Lower leg skin (tissue), 3 donors: ENCODE data around the gene HOXA13.

Experiments used
- POLR2A ChIP-seq, 2 donors: fragments of 450-650 bp; IDR thresholded peaks; one replicate each; pipeline ENCODE4 v1.6.1; 2016 to 2017; ENCODE audit warnings: antibody characterized with exemption in 2 of 2, mild to moderate bottlenecking in 1 of 2, moderate library complexity in 1 of 2
- TF ChIP-seq, protein P1 (sequence below), 3 donors: fragments of 450-650 bp; IDR thresholded peaks; one replicate each; pipeline ENCODE4 v1.5.1; 2016; ENCODE audit warnings: antibody characterized with exemption in 3 of 3, mild to moderate bottlenecking in 3 of 3, moderate library complexity in 2 of 3

GRCh38 chr7:27198871-27199801 is 755 bp downstream of the HOXA13 start:
- TF ChIP-seq, protein P1, sequence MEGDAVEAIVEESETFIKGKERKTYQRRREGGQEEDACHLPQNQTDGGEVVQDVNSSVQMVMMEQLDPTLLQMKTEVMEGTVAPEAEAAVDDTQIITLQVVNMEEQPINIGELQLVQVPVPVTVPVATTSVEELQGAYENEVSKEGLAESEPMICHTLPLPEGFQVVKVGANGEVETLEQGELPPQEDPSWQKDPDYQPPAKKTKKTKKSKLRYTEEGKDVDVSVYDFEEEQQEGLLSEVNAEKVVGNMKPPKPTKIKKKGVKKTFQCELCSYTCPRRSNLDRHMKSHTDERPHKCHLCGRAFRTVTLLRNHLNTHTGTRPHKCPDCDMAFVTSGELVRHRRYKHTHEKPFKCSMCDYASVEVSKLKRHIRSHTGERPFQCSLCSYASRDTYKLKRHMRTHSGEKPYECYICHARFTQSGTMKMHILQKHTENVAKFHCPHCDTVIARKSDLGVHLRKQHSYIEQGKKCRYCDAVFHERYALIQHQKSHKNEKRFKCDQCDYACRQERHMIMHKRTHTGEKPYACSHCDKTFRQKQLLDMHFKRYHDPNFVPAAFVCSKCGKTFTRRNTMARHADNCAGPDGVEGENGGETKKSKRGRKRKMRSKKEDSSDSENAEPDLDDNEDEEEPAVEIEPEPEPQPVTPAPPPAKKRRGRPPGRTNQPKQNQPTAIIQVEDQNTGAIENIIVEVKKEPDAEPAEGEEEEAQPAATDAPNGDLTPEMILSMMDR (IDR thresholded peaks at IDR 0.05), result no peak
- TF ChIP-seq POLR2A (IDR thresholded peaks at IDR 0.05), result no peak
